H1 (cell line): ENCODE data around the gene RPS29. TPM values are rescaled to one million over a fixed set of nuclear protein-coding genes. Genes with fewer than 3 reads are reported as not detected.

Experiments used
- EZH2 ChIP-seq: fragments of 200-600 bp; sonication (generic); IDR thresholded peaks from 2 replicates; pipeline ENCODE4 v1.7.1; 2012; ENCODE audit warnings: low read depth, mild to moderate bottlenecking, moderate library complexity, low read length, inconsistent platforms; ENCODE audit not compliant: severe bottlenecking
- POLR2A ChIP-seq, 2 experiments: IDR thresholded peaks; 1 replicate in 1 of 2; 2 replicates in 1 of 2; pipeline ENCODE4 v1.6.1; 2011; ENCODE audit warnings: low read depth in 2 of 2, low read length in 2 of 2, mild to moderate bottlenecking in 2 of 2; ENCODE audit errors: control extremely low read depth in 1 of 2
- RNF2 ChIP-seq: fragments of 200-900, 300-1000 bp; sonication (generic); IDR thresholded peaks from 2 replicates; pipeline ENCODE4 v1.7.1; 2016; ENCODE audit warnings: borderline replicate concordance, low read depth, mild to moderate bottlenecking, antibody characterized with exemption, low read length; ENCODE audit not compliant: poor library complexity, severe bottlenecking; ENCODE audit errors: missing control alignments
- SUZ12 ChIP-seq: fragments of 200-600 bp; sonication (generic); IDR thresholded peaks from 2 replicates; pipeline ENCODE4 v1.6.1; 2012; ENCODE audit warnings: mild to moderate bottlenecking, inconsistent platforms, low read length, moderate library complexity, mixed read lengths
- TAF7 ChIP-seq: optimal IDR thresholded peaks from 2 replicates; pipeline ENCODE3; 2011; ENCODE audit warnings: low read depth, mild to moderate bottlenecking, inconsistent platforms, low read length, moderate library complexity, borderline replicate concordance
- TBP ChIP-seq: IDR thresholded peaks from 2 replicates; pipeline ENCODE4 v1.6.1; 2011; ENCODE audit warnings: low read depth, low read length, improper control_type of control experiment
- polyA plus RNA-seq, 7 experiments: library from polyadenylated mRNA; depleted of rRNA in 3 of 7; stranded (reverse) in 5 of 7; unstranded in 2 of 7; fragments of >200 nt in 5 of 7; fragments of 200-250 nt in 2 of 7; gene quantifications; 1 replicate in 5 of 7; 2 replicates in 1 of 7; 4 replicates in 1 of 7; pipeline versions ENCODE4 v1.2.1 to v1.2.3, GENCODE V29; 2011 to 2013; ENCODE audit warnings: missing spikeins in 2 of 7, mixed read lengths in 2 of 7
- total RNA-seq: library from RNA; stranded (reverse); fragmentation: NEBNext Ultra II Directional; extraction: Animal tissue kit (Norgen Biotek cat#: 25700); gene quantifications from 2 replicates; pipeline ENCODE4 v1.2.1, GENCODE V29; 2021
- TF ChIP-seq, protein P1 (sequence below): IDR thresholded peaks from 2 replicates; pipeline ENCODE4 v1.6.1; 2012; ENCODE audit warnings: inconsistent platforms
- TF ChIP-seq, protein P2 (sequence below): fragments of 300-600 bp; sonication (generic); IDR thresholded peaks from 2 replicates; pipeline ENCODE4 v1.7.1; 2012; ENCODE audit warnings: low read length, moderate library complexity, mild to moderate bottlenecking, inconsistent platforms; ENCODE audit not compliant: insufficient replicate concordance

The RPS29 gene
- total and polyA plus RNA-seq, 2 of the 8 experiments (the other 6 are each of a cell fraction or from before 2014, with no cell fraction given): 2,193 to 23,165 TPM

DNA sequence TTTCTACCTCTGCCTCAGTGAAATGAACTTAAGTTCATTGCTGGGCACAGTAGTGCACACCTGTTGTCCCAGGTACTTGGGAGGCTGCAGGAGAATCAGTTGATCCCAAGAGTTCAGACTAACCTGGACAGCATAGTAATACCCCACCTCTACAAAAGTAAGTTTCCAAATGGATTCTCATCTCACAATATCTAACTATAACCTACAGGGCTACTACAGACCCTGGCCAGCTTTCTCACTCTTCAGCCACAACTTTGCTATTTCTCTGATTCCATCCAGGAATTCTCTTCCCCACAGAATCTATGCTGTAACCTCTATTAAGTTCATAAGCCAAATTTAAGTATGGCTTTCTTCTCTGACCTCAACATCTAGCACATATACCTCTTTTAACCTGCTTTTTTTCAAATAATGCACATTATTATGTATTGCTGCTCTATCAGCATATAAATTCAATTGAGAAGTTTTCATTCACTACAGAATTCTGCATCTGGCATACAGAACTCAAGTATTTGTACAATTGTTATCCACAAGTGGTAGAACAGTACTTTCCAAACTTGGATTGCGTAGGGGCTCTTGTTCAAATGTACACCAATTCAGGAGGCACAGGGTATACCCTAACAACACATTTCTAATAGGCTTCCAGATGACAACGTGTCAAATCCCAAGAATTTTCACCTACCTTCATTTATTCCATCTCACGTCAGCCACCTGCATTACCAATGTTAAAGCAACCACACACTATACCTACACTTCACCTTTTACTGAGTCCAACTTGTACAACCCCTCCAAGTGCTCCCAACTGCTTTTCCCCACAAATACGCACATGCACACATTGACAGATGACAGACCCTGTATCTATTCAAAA lies 3.8 kb downstream of the RPS29 start (continued):
- TF ChIP-seq, protein P1, sequence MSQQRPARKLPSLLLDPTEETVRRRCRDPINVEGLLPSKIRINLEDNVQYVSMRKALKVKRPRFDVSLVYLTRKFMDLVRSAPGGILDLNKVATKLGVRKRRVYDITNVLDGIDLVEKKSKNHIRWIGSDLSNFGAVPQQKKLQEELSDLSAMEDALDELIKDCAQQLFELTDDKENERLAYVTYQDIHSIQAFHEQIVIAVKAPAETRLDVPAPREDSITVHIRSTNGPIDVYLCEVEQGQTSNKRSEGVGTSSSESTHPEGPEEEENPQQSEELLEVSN: no peak
- TF ChIP-seq POLR2A (IDR thresholded peaks at IDR 0.05; ENCODE audit: control extremely low read depth in 1 of 2, low read depth in 2 of 2, low read length in 2 of 2) (peak; percentile 78 to 89), TBP (no peak), TAF7 (peak; percentile 45), EZH2 (no peak), SUZ12 (no peak), RNF2 (no peak)
- TF ChIP-seq, protein P2, sequence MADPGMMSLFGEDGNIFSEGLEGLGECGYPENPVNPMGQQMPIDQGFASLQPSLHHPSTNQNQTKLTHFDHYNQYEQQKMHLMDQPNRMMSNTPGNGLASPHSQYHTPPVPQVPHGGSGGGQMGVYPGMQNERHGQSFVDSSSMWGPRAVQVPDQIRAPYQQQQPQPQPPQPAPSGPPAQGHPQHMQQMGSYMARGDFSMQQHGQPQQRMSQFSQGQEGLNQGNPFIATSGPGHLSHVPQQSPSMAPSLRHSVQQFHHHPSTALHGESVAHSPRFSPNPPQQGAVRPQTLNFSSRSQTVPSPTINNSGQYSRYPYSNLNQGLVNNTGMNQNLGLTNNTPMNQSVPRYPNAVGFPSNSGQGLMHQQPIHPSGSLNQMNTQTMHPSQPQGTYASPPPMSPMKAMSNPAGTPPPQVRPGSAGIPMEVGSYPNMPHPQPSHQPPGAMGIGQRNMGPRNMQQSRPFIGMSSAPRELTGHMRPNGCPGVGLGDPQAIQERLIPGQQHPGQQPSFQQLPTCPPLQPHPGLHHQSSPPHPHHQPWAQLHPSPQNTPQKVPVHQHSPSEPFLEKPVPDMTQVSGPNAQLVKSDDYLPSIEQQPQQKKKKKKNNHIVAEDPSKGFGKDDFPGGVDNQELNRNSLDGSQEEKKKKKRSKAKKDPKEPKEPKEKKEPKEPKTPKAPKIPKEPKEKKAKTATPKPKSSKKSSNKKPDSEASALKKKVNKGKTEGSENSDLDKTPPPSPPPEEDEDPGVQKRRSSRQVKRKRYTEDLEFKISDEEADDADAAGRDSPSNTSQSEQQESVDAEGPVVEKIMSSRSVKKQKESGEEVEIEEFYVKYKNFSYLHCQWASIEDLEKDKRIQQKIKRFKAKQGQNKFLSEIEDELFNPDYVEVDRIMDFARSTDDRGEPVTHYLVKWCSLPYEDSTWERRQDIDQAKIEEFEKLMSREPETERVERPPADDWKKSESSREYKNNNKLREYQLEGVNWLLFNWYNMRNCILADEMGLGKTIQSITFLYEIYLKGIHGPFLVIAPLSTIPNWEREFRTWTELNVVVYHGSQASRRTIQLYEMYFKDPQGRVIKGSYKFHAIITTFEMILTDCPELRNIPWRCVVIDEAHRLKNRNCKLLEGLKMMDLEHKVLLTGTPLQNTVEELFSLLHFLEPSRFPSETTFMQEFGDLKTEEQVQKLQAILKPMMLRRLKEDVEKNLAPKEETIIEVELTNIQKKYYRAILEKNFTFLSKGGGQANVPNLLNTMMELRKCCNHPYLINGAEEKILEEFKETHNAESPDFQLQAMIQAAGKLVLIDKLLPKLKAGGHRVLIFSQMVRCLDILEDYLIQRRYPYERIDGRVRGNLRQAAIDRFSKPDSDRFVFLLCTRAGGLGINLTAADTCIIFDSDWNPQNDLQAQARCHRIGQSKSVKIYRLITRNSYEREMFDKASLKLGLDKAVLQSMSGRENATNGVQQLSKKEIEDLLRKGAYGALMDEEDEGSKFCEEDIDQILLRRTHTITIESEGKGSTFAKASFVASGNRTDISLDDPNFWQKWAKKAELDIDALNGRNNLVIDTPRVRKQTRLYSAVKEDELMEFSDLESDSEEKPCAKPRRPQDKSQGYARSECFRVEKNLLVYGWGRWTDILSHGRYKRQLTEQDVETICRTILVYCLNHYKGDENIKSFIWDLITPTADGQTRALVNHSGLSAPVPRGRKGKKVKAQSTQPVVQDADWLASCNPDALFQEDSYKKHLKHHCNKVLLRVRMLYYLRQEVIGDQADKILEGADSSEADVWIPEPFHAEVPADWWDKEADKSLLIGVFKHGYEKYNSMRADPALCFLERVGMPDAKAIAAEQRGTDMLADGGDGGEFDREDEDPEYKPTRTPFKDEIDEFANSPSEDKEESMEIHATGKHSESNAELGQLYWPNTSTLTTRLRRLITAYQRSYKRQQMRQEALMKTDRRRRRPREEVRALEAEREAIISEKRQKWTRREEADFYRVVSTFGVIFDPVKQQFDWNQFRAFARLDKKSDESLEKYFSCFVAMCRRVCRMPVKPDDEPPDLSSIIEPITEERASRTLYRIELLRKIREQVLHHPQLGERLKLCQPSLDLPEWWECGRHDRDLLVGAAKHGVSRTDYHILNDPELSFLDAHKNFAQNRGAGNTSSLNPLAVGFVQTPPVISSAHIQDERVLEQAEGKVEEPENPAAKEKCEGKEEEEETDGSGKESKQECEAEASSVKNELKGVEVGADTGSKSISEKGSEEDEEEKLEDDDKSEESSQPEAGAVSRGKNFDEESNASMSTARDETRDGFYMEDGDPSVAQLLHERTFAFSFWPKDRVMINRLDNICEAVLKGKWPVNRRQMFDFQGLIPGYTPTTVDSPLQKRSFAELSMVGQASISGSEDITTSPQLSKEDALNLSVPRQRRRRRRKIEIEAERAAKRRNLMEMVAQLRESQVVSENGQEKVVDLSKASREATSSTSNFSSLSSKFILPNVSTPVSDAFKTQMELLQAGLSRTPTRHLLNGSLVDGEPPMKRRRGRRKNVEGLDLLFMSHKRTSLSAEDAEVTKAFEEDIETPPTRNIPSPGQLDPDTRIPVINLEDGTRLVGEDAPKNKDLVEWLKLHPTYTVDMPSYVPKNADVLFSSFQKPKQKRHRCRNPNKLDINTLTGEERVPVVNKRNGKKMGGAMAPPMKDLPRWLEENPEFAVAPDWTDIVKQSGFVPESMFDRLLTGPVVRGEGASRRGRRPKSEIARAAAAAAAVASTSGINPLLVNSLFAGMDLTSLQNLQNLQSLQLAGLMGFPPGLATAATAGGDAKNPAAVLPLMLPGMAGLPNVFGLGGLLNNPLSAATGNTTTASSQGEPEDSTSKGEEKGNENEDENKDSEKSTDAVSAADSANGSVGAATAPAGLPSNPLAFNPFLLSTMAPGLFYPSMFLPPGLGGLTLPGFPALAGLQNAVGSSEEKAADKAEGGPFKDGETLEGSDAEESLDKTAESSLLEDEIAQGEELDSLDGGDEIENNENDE: peak; percentile 54
